ENCODE measurements around the gene ADNP.
A peak's percentile ranks its signal among the peaks of the same experiment; 100 is the strongest.

ADNP gene

GRCh38 chr20:50915424-50915823 is 15.8 kb downstream of the ADNP start:
- Mint-ChIP-seq H3K27me3 (ENCODE audit: low read depth) (no peaks in the 10 kb centered on the region), H3K4me3 (peak overlapping the region in 1 of 3 experiments; percentile 14)

GRCh38 chr20:50913690-50914375 is 17.4 kb downstream of the ADNP start:
- H3K4me3 Mint-ChIP-seq: peak overlapping the region in 1 of 3 experiments; percentile 47
- H3K27me3 Mint-ChIP-seq (ENCODE audit: low read depth): no peaks in the 10 kb centered on the region
- H3K9me3 Mint-ChIP-seq: no peaks in the 10 kb centered on the region
- TF ChIP-seq, protein P1, sequence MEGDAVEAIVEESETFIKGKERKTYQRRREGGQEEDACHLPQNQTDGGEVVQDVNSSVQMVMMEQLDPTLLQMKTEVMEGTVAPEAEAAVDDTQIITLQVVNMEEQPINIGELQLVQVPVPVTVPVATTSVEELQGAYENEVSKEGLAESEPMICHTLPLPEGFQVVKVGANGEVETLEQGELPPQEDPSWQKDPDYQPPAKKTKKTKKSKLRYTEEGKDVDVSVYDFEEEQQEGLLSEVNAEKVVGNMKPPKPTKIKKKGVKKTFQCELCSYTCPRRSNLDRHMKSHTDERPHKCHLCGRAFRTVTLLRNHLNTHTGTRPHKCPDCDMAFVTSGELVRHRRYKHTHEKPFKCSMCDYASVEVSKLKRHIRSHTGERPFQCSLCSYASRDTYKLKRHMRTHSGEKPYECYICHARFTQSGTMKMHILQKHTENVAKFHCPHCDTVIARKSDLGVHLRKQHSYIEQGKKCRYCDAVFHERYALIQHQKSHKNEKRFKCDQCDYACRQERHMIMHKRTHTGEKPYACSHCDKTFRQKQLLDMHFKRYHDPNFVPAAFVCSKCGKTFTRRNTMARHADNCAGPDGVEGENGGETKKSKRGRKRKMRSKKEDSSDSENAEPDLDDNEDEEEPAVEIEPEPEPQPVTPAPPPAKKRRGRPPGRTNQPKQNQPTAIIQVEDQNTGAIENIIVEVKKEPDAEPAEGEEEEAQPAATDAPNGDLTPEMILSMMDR (IDR thresholded peaks at IDR 0.05; ENCODE audit: unreplicated experiment in 3 of 3): no peak
- H3K27ac Mint-ChIP-seq: peak overlapping the region; percentile 25 to 77 (median 49)
- peaks cover 76% of the 10 kb centered on the region for H3K4me1 Mint-ChIP-seq
- peaks cover 51% of the 10 kb centered on the region for H3K36me3 Mint-ChIP-seq (ENCODE audit: low read depth)

More at GRCh38 chr20:50915424-50915823, 15.8 kb downstream of the ADNP start:
- peaks cover 74% of the 10 kb centered on the region for H3K4me1 Mint-ChIP-seq
- TF ChIP-seq, protein P1 (IDR thresholded peaks at IDR 0.05; ENCODE audit: unreplicated experiment in 3 of 3): no peak
- H3K9me3 Mint-ChIP-seq: no peaks in the 10 kb centered on the region
- H3K27ac Mint-ChIP-seq: peak overlapping the region; percentile 20 to 58 (median 36)
- H3K36me3 Mint-ChIP-seq (ENCODE audit: low read depth): peaks cover 48% of the 10 kb centered on the region

GRCh38 chr20:50911716-50912115 is 19.5 kb downstream of the ADNP start:
- peak overlapping the region in 2 of 3 experiments; percentile 57 to 68 for H3K27ac Mint-ChIP-seq
- H3K27me3 Mint-ChIP-seq (ENCODE audit: low read depth): no peaks in the 10 kb centered on the region
- TF ChIP-seq, protein P1 (IDR thresholded peaks at IDR 0.05; ENCODE audit: unreplicated experiment in 3 of 3): no peak
- peaks cover 51% of the 10 kb centered on the region for H3K36me3 Mint-ChIP-seq (ENCODE audit: low read depth)
- H3K4me1 Mint-ChIP-seq: peaks cover 55% of the 10 kb centered on the region
- H3K9me3 Mint-ChIP-seq: no peaks in the 10 kb centered on the region
- H3K4me3 Mint-ChIP-seq: no peak overlapping the region

DNA sequence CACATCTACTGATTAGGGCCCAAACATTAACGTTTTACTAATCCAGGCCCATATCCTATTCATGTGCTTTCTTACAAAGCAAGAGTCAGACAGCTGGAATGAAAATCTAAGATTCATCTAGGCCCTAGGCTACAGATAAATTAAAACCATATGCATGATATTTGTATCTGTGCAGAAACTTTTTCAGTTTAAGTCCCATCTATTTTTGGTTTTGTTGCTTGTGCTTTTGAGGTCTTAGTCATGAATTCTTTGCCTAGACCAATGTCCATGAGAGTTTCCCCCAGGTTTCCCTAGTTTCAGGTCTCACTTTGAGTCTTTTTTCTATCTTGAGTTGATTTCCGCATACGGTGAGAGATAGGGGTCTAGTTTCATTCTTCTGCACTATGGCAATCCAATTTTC is 20.2 kb downstream of the ADNP start:
- H3K4me1 Mint-ChIP-seq: peaks cover 48% of the 10 kb centered on the region
- no peaks in the 10 kb centered on the region for H3K9me3 Mint-ChIP-seq
- H3K36me3 Mint-ChIP-seq (ENCODE audit: low read depth): peaks cover 55% of the 10 kb centered on the region
- H3K27me3 Mint-ChIP-seq (ENCODE audit: low read depth): no peaks in the 10 kb centered on the region
- TF ChIP-seq, protein P1 (IDR thresholded peaks at IDR 0.05; ENCODE audit: unreplicated experiment in 3 of 3): no peak
- peak overlapping the region; percentile 20 to 68 (median 57) for H3K27ac Mint-ChIP-seq
- H3K4me3 Mint-ChIP-seq: no peak overlapping the region

DNA sequence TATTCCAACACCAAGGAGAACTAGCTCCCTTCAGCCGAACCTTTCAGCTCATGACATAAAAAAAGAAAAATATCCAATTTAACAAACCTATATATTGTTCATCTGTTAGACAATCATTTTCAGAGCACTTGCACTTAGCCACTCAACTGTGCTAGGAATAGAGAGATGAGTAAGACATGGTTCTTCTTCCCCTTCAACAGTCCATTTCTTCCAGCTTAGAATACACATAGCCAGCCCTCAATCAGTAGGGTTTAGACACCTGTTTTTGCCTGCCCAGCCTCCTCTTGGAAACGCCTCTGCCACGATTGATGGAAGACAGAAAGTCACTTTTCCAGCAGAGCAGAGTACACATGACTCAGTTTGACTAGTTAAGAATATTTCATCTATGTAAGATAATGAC is 21.8 kb downstream of the ADNP start:
- Mint-ChIP-seq H3K27ac (no peak overlapping the region), H3K36me3 (ENCODE audit: low read depth) (peaks cover 54% of the 10 kb centered on the region), H3K27me3 (ENCODE audit: low read depth) (no peaks in the 10 kb centered on the region), H3K4me1 (peaks cover 33% of the 10 kb centered on the region), H3K9me3 (no peaks in the 10 kb centered on the region), H3K4me3 (no peak overlapping the region)
- TF ChIP-seq, protein P1 (IDR thresholded peaks at IDR 0.05; ENCODE audit: unreplicated experiment in 3 of 3): no peak

DNA sequence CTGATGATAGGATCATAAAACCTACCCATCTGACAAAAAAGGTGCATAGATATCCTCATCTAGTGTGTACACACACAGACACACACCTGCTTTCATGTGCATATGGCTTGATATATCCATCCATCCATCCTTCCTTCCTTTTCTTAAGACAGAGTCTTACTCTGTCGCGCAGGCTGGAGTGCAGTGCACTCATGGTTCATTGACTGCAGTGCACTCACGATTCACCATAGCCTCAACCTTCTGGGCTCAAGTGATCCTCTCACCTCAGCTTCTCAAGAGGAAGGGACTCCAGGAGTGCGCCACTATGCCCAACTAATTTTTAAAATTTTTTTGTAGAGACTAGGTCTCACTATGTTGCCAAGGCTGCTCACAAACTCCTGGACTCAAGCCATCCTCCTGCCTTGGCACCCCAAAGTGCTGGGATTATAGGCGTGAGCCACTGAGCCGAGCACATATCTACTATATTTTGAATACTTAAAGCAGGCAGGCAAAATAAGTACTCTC is 27.1 kb downstream of the ADNP start:
- H3K36me3 Mint-ChIP-seq (ENCODE audit: low read depth): peaks cover 54% of the 10 kb centered on the region
- no peaks in the 10 kb centered on the region for H3K27me3 Mint-ChIP-seq (ENCODE audit: low read depth)
- TF ChIP-seq, protein P1 (IDR thresholded peaks at IDR 0.05; ENCODE audit: unreplicated experiment in 3 of 3): no peak
- no peak overlapping the region for H3K4me3 Mint-ChIP-seq
- no peak overlapping the region for H3K27ac Mint-ChIP-seq
- H3K9me3 Mint-ChIP-seq: no peaks in the 10 kb centered on the region
- H3K4me1 Mint-ChIP-seq: no peaks in the 10 kb centered on the region
